ENCODE data around the gene MAPK8IP1.

MAPK8IP1 gene

GRCh38 chr11:45857961-45858474 lies 27.4 kb upstream of the MAPK8IP1 start:
- TF ChIP-seq CTCF (IDR thresholded peaks at IDR 0.05), result no peak
- no peak overlapping the region for H3K27ac Mint-ChIP-seq
- H3K4me3 Mint-ChIP-seq, result no peak overlapping the region
- DNase-seq, result no peak
- H3K4me1 Mint-ChIP-seq, result peaks cover 28% of the 10 kb centered on the region
- H3K36me3 Mint-ChIP-seq (ENCODE audit: low read depth), result peaks cover 28% of the 10 kb centered on the region
- no peaks in the 10 kb centered on the region for H3K27me3 Mint-ChIP-seq (ENCODE audit: low read depth, poor library complexity)
- no peaks in the 10 kb centered on the region for H3K9me3 Mint-ChIP-seq

GRCh38 chr11:45858751-45859398 lies 26.6 kb upstream of the MAPK8IP1 start:
- H3K9me3 Mint-ChIP-seq, result no peaks in the 10 kb centered on the region
- DNase-seq, result no peak
- H3K4me1 Mint-ChIP-seq, result peaks cover 26% of the 10 kb centered on the region
- peak overlapping the region; percentile 27 for H3K27ac Mint-ChIP-seq
- no peak for TF ChIP-seq CTCF (IDR thresholded peaks at IDR 0.05)
- no peaks in the 10 kb centered on the region for H3K27me3 Mint-ChIP-seq (ENCODE audit: low read depth, poor library complexity)
- peaks cover 30% of the 10 kb centered on the region for H3K36me3 Mint-ChIP-seq (ENCODE audit: low read depth)
- no peak overlapping the region for H3K4me3 Mint-ChIP-seq

GRCh38 chr11:45859661-45860140 lies 25.8 kb upstream of the MAPK8IP1 start:
- H3K4me3 Mint-ChIP-seq, result no peak overlapping the region
- no peaks in the 10 kb centered on the region for H3K9me3 Mint-ChIP-seq
- H3K27me3 Mint-ChIP-seq (ENCODE audit: low read depth, poor library complexity), result no peaks in the 10 kb centered on the region
- no peak for TF ChIP-seq CTCF (IDR thresholded peaks at IDR 0.05)
- peak; percentile 37 for DNase-seq
- no peak overlapping the region for H3K27ac Mint-ChIP-seq
- peaks cover 30% of the 10 kb centered on the region for H3K36me3 Mint-ChIP-seq (ENCODE audit: low read depth)
- peaks cover 22% of the 10 kb centered on the region for H3K4me1 Mint-ChIP-seq

- Mint-ChIP-seq H3K27me3 (ENCODE audit: low read depth, poor library complexity) (no peaks in the 10 kb centered on the region), H3K27ac (no peak overlapping the region), H3K9me3 (no peaks in the 10 kb centered on the region), H3K4me1 (peaks cover 21% of the 10 kb centered on the region), H3K4me3 (no peak overlapping the region), H3K36me3 (ENCODE audit: low read depth) (peaks cover 36% of the 10 kb centered on the region)
- DNase-seq, result no peak
- TF ChIP-seq CTCF (IDR thresholded peaks at IDR 0.05), result no peak
Measured at GRCh38 chr11:45860348-45860747, 25.1 kb upstream of the MAPK8IP1 start.

GRCh38 chr11:45860764-45861510 lies 24.5 kb upstream of the MAPK8IP1 start:
- Mint-ChIP-seq H3K4me3 (no peak overlapping the region), H3K4me1 (peaks cover 27% of the 10 kb centered on the region), H3K9me3 (no peaks in the 10 kb centered on the region), H3K27me3 (ENCODE audit: low read depth, poor library complexity) (no peaks in the 10 kb centered on the region), H3K36me3 (ENCODE audit: low read depth) (peaks cover 42% of the 10 kb centered on the region), H3K27ac (peak overlapping the region; percentile 32)
- DNase-seq, result no peak
- TF ChIP-seq CTCF (IDR thresholded peaks at IDR 0.05), result no peak

Measured in nephron progenitor cell (in vitro differentiated cells).